Gastroesophageal sphincter (tissue), 3 donors: ENCODE results near the gene DGKI.

Experiments
- CTCF ChIP-seq, 4 experiments: fragments of 200-600 bp in 2 of 4; fragments of 450-650 bp in 2 of 4; sonication (generic) in 1 of 4; IDR thresholded peaks; one replicate each; pipeline ENCODE4 v1.5.1; 2017 to 2019; ENCODE audit warnings: antibody characterized with exemption in 4 of 4, mild to moderate bottlenecking in 2 of 4, moderate library complexity in 2 of 4
- EP300 ChIP-seq: sonication (generic); formaldehyde crosslinking; IDR thresholded peaks from one replicate; pipeline ENCODE4 v1.6.1; 2017; ENCODE audit warnings: antibody characterized with exemption, mild to moderate bottlenecking

GRCh38 chr7:137613006-137613525 is 233.7 kb downstream of the DGKI start:
- no peak for TF ChIP-seq CTCF (IDR thresholded peaks at IDR 0.05)
- TF ChIP-seq EP300 = no peak
